DND-41 (cell line): ENCODE results near the gene TP53I11.

Experiments used
- CTCF ChIP-seq: IDR thresholded peaks from 2 replicates; pipeline ENCODE4 v1.5.1; 2012; ENCODE audit warnings: borderline replicate concordance, low read length, moderate library complexity, mild to moderate bottlenecking; ENCODE audit not compliant: poor library complexity, severe bottlenecking; ENCODE audit errors: extremely low read depth
- EZH2 ChIP-seq: IDR thresholded peaks from 3 replicates; pipeline ENCODE4 v1.6.1; 2012; ENCODE audit warnings: borderline replicate concordance, low read depth, mild to moderate bottlenecking, moderate library complexity, low read length, inconsistent platforms; ENCODE audit not compliant: severe bottlenecking

- TF ChIP-seq CTCF, result no peak
- no peak for TF ChIP-seq EZH2
These were observed 10.3 kb downstream of the TP53I11 start for GRCh38 chr11:44940404-44940803.
